Panc1 (cell line): Measurements from ENCODE around the gene KLRF2. TPM values are rescaled to one million over a fixed set of nuclear protein-coding genes. Genes with fewer than 3 reads are reported as not detected.

Experiments used
- ATAC-seq: fragments of 200-7000 bp; cut with Tn5 transposase; 2 replicates; pipeline ENCODE4 v1.9.1; 2020; ENCODE audit warnings: mild to moderate bottlenecking, moderate library complexity
- BruUV-seq: library from RNA; stranded (reverse); fragments of 400-500 nt; replicated peaks from 2 replicates; lab custom pipeline; 2021; lab: Mats Ljungman, UMichigan
- CTCF ChIA-PET: fragments of 300-600 bp; sonication (Branson Sonifier 250); formaldehyde crosslinking; loops from one replicate; lab custom pipeline; 2022; ENCODE audit warnings: antibody characterized with exemption; lab: Charles Lee
- POLR2A ChIA-PET: fragments of 300-600 bp; sonication (Branson Sonifier 250); formaldehyde crosslinking; loops from one replicate; lab custom pipeline; 2022; ENCODE audit warnings: antibody characterized with exemption; lab: Charles Lee
- DNase-seq: peaks from one replicate; pipeline ENCODE4 v3.0.0-alpha.2; 2010; ENCODE audit warnings: low read depth, low spot score
- H3K27ac ChIP-seq: 2 replicates; pipeline ENCODE4 v1.5.1; 2011; ENCODE audit warnings: mild to moderate bottlenecking, low read length, inconsistent platforms
- H3K27me3 ChIP-seq: fragments of 200-500 bp; sonication (Bioruptor generic); 2 replicates; pipeline ENCODE4 v1.6.0; 2014; ENCODE audit warnings: low read length, inconsistent platforms; ENCODE audit not compliant: control insufficient read depth, insufficient read depth
- H3K36me3 ChIP-seq: fragments of 200-500 bp; sonication (Bioruptor generic); 2 replicates; pipeline ENCODE4 v1.5.1; 2014; ENCODE audit warnings: inconsistent platforms, mild to moderate bottlenecking, low read length, moderate library complexity; ENCODE audit not compliant: control insufficient read depth, insufficient read depth
- H3K4me1 ChIP-seq: 2 replicates; pipeline ENCODE4 v1.5.1; 2011; ENCODE audit warnings: inconsistent platforms, mild to moderate bottlenecking, low read length, moderate library complexity; ENCODE audit not compliant: control insufficient read depth, insufficient read depth
- H3K4me3 ChIP-seq, 2 experiments: 2 replicates each; pipeline ENCODE4 v1.5.1; 2011 to 2012; ENCODE audit warnings: low read depth in 2 of 2, low read length in 2 of 2, mild to moderate bottlenecking in 2 of 2, inconsistent platforms in 1 of 2, moderate library complexity in 1 of 2
- H3K9me3 ChIP-seq: fragments of 200-500 bp; sonication (Bioruptor generic); 2 replicates; pipeline ENCODE4 v1.5.1; 2014; ENCODE audit warnings: low read depth, mild to moderate bottlenecking, inconsistent platforms, low read length, moderate library complexity; ENCODE audit not compliant: control insufficient read depth, insufficient read depth
- POLR2AphosphoS5 ChIP-seq: IDR thresholded peaks from 2 replicates; pipeline ENCODE4 v1.6.1; 2012; ENCODE audit warnings: mild to moderate bottlenecking, low read depth, low read length, moderate library complexity
- SIN3A ChIP-seq: IDR thresholded peaks from 2 replicates; pipeline ENCODE4 v1.6.1; 2012; ENCODE audit warnings: low read depth, mild to moderate bottlenecking, low read length, moderate library complexity, borderline replicate concordance; ENCODE audit not compliant: insufficient read depth
- TCF7L2 ChIP-seq: IDR thresholded peaks from 2 replicates; pipeline ENCODE4 v1.6.1; 2011; ENCODE audit warnings: mild to moderate bottlenecking, low read depth, low read length, inconsistent platforms
- in situ Hi-C: cut with HindIII; loops from 2 replicates; pipeline ENCODE4 v1.10.0; 2016; ENCODE audit warnings: low sequenced_read_pairs, low pct_unique_long_range_greater_than_20kb
- intact Hi-C: fragments of 100-400 bp; cut with micrococcal nuclease; formaldehyde crosslinking; loops from one replicate; pipeline ENCODE4 v1.10.0; 2022; ENCODE audit not compliant: unreplicated experiment
- total RNA-seq: library from RNA; stranded (reverse); gene quantifications from one replicate; pipeline ENCODE4 v1.2.1, GENCODE V29; 2021; ENCODE audit not compliant: unreplicated experiment
- TF ChIP-seq, protein P1 (sequence below), 2 experiments: IDR thresholded peaks; 2 replicates each; pipeline ENCODE4 v1.6.1; 2011 to 2012; ENCODE audit warnings: low read depth in 2 of 2, control low read depth in 1 of 2, low read length in 1 of 2, mild to moderate bottlenecking in 1 of 2, moderate library complexity in 1 of 2; ENCODE audit not compliant: insufficient read depth in 1 of 2
- TF ChIP-seq, protein P2 (sequence below): fragments of 450-650 bp; IDR thresholded peaks from 2 replicates; pipeline ENCODE4 v1.5.1; 2017; ENCODE audit warnings: mild to moderate bottlenecking

Gene KLRF2
- total RNA-seq, 1 experiment from 2014 or later, result not detected

DNA sequence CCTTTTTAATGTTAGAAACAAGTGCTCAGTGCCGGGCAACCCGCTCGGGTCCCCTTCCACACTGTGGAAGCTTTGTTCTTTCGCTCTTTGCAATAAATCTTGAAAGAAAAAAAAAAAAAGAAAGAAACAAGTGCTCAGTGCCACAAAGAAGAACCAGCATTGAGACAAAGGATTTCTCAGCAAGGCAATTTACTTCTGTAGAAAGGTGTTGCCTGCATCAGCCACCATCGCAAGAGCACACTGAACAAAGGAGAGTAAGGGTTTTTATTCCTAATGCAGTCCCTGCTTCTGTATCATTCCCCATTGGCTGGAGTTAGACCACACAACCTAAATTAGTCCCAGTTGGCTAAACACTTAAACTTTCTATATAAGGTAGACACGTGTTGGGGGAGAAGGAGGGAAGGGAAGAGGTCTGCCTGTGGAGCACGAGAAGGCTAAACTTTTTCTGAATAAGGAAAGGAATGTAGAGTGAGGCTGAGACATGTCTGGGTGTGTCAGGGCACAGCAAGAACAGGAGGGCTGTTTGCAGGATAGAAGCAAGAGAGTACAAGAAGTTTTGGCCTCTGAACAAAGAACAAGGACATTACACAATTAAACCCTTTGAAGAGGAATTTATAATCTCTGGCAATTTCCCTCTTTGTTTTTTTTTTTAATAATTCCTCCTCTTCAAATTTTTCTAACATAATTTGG, 21.4 kb downstream of the KLRF2 start:
- no peak for ATAC-seq
- no TSS peak for BruUV-seq
- TF ChIP-seq TCF7L2 (no peak), POLR2AphosphoS5 (no peak), SIN3A (no peak)
- TF ChIP-seq, protein P1, sequence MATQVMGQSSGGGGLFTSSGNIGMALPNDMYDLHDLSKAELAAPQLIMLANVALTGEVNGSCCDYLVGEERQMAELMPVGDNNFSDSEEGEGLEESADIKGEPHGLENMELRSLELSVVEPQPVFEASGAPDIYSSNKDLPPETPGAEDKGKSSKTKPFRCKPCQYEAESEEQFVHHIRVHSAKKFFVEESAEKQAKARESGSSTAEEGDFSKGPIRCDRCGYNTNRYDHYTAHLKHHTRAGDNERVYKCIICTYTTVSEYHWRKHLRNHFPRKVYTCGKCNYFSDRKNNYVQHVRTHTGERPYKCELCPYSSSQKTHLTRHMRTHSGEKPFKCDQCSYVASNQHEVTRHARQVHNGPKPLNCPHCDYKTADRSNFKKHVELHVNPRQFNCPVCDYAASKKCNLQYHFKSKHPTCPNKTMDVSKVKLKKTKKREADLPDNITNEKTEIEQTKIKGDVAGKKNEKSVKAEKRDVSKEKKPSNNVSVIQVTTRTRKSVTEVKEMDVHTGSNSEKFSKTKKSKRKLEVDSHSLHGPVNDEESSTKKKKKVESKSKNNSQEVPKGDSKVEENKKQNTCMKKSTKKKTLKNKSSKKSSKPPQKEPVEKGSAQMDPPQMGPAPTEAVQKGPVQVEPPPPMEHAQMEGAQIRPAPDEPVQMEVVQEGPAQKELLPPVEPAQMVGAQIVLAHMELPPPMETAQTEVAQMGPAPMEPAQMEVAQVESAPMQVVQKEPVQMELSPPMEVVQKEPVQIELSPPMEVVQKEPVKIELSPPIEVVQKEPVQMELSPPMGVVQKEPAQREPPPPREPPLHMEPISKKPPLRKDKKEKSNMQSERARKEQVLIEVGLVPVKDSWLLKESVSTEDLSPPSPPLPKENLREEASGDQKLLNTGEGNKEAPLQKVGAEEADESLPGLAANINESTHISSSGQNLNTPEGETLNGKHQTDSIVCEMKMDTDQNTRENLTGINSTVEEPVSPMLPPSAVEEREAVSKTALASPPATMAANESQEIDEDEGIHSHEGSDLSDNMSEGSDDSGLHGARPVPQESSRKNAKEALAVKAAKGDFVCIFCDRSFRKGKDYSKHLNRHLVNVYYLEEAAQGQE (IDR thresholded peaks at IDR 0.05; ENCODE audit: insufficient read depth in 1 of 2, low read depth in 2 of 2, low read length in 1 of 2), result no peak
- TF ChIP-seq, protein P2, sequence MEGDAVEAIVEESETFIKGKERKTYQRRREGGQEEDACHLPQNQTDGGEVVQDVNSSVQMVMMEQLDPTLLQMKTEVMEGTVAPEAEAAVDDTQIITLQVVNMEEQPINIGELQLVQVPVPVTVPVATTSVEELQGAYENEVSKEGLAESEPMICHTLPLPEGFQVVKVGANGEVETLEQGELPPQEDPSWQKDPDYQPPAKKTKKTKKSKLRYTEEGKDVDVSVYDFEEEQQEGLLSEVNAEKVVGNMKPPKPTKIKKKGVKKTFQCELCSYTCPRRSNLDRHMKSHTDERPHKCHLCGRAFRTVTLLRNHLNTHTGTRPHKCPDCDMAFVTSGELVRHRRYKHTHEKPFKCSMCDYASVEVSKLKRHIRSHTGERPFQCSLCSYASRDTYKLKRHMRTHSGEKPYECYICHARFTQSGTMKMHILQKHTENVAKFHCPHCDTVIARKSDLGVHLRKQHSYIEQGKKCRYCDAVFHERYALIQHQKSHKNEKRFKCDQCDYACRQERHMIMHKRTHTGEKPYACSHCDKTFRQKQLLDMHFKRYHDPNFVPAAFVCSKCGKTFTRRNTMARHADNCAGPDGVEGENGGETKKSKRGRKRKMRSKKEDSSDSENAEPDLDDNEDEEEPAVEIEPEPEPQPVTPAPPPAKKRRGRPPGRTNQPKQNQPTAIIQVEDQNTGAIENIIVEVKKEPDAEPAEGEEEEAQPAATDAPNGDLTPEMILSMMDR, result no peak
- Histone ChIP-seq H3K36me3 (no peaks in the 10 kb centered on the region), H3K27me3 (no peaks in the 10 kb centered on the region), H3K4me3 (no peak overlapping the region), H3K27ac (no peak overlapping the region), H3K9me3 (no peaks in the 10 kb centered on the region), H3K4me1 (no peaks in the 10 kb centered on the region)
- ChIA-PET POLR2A (no interaction called here), CTCF (no interaction called here)
- no peak for DNase-seq
- intact Hi-C loops (no loop called here), in situ Hi-C loops (no loop called here)

DNA sequence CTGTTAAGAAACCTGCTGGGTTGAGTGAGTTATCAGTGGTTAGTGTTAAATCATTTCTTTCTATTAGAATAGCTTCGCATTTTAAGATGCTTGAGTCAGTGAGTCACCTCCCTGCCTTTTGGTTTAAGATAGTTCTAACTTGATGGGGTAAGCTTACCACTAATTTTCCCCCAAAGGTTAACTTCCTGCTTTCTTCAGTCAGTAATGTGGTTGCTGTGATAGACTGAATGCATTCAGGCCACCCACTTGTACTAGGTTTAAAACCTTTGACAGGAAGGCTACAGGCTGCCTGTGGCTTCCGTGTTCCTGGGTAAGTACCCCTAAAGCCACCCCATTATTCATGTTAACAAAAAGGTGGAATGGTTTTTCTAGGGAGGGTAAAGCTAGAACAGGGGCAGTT, 25.6 kb downstream of the KLRF2 start:
- Histone ChIP-seq H3K4me1 (no peaks in the 10 kb centered on the region), H3K27me3 (no peaks in the 10 kb centered on the region), H3K4me3 (no peak overlapping the region), H3K27ac (no peak overlapping the region), H3K9me3 (no peaks in the 10 kb centered on the region; the same call in 1 of the 2 replicates), H3K36me3 (no peaks in the 10 kb centered on the region)
- ChIA-PET CTCF (no interaction called here), POLR2A (no interaction called here)
- intact Hi-C loops, result no loop called here
- in situ Hi-C loops, result no loop called here
- no TSS peak for BruUV-seq
- TF ChIP-seq SIN3A (no peak), POLR2AphosphoS5 (no peak), TCF7L2 (no peak)
- TF ChIP-seq, protein P1 (IDR thresholded peaks at IDR 0.05; ENCODE audit: insufficient read depth in 1 of 2, low read depth in 2 of 2, low read length in 1 of 2), result no peak
- TF ChIP-seq, protein P2, result no peak
- ATAC-seq (no peak), DNase-seq (no peak)
